ENCODE measurements around the gene PPT2. TPM values are rescaled to one million over a fixed set of nuclear protein-coding genes. Genes with fewer than 3 reads are reported as not detected.

PPT2 gene
- total and polyA plus RNA-seq, 9 donors = 33.5 to 63.9 (median 43.9) TPM

DNA sequence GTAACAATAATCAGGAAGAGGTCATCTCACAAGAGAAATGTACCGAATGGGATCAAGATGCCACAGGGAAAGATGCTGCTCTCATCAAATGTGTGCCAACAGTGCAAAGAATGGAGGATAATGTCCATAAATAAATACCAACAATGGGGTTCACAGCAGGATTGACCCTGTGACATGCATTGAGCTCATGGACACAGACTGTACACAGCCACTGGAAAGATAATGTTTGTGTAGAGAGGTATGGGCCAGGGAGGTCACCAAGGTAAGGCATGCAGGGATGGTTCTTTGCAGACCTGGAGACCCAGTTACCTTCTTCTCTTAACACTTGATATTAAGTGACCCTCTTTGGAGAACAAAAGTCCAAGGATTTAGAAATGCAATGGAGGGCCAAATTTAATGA, 20.5 kb downstream of the PPT2 start:
- no peak overlapping the region for H3K27ac ChIP-seq
- DNase-seq = no peak
- intact Hi-C loops (cut with DNase I) = loop anchor here in 1 of 4 donors (5.0 kb wide), 1 partner anchor 57 kb away; no protein-coding TSS in a partner anchor
- no peak overlapping the region for H3K4me3 ChIP-seq
- H3K9me3 ChIP-seq = no peaks in the 10 kb centered on the region
- no peaks in the 10 kb centered on the region for H3K36me3 ChIP-seq
- TF ChIP-seq POLR2A (IDR thresholded peaks at IDR 0.05) = no peak
- TF ChIP-seq EP300 (IDR thresholded peaks at IDR 0.05) = no peak
- TF ChIP-seq CTCF (IDR thresholded peaks at IDR 0.05) = no peak
- H3K4me1 ChIP-seq (ENCODE audit: insufficient read depth) = peaks cover 5% of the 10 kb centered on the region
- no peaks in the 10 kb centered on the region for H3K27me3 ChIP-seq
- 67 to 86% (median 71%) methylated on average over 1 of the region's 1 CpG for WGBS, 3 donors

GRCh38 chr6:32175322-32175710, 21.4 kb downstream of the PPT2 start:
- no peak for DNase-seq
- Histone ChIP-seq H3K36me3 (no peaks in the 10 kb centered on the region), H3K9me3 (no peaks in the 10 kb centered on the region), H3K27ac (peak overlapping the region; percentile 88 to 99), H3K4me3 (peak overlapping the region; percentile 70), H3K4me1 (ENCODE audit: insufficient read depth) (peaks cover 6% of the 10 kb centered on the region), H3K27me3 (no peaks in the 10 kb centered on the region)
- no peak for TF ChIP-seq POLR2A (IDR thresholded peaks at IDR 0.05)
- no peak for TF ChIP-seq CTCF (IDR thresholded peaks at IDR 0.05)
- no peak for TF ChIP-seq EP300 (IDR thresholded peaks at IDR 0.05)
- intact Hi-C loops (cut with DNase I) = no loop called here
- 5 to 13% (median 10%) methylated on average over 2 of the region's 2 CpGs for WGBS, 3 donors

GRCh38 chr6:32175711-32176475, 22.0 kb downstream of the PPT2 start, which contains the start of gene AGPAT1:
Gene AGPAT1, minus strand, starts transcription at chr6:32176084. Its CDS starts 4,588 bp downstream, at chr6:32171496.
- WGBS, 3 donors = 1 to 2% (median 1%) methylated on average over 24 to 27 of the region's 27 CpGs
- H3K27ac ChIP-seq = peak within 1 kb of the TSS; percentile 93 to 99
- H3K4me1 ChIP-seq (ENCODE audit: insufficient read depth) = peaks cover 6% of the 10 kb centered on the region
- intact Hi-C loops (cut with DNase I) = no loop called here
- no peaks in the 10 kb centered on the region for H3K9me3 ChIP-seq
- H3K36me3 ChIP-seq = no peaks in the 10 kb centered on the region
- H3K4me3 ChIP-seq = peak within 1 kb of the TSS; percentile 70
- H3K27me3 ChIP-seq = no peaks in the 10 kb centered on the region
- peak; percentile 98 to 99 (median 98) for DNase-seq
- TF ChIP-seq CTCF (IDR thresholded peaks at IDR 0.05) (no peak), POLR2A (IDR thresholded peaks at IDR 0.05) (peak; percentile 66)

DNA sequence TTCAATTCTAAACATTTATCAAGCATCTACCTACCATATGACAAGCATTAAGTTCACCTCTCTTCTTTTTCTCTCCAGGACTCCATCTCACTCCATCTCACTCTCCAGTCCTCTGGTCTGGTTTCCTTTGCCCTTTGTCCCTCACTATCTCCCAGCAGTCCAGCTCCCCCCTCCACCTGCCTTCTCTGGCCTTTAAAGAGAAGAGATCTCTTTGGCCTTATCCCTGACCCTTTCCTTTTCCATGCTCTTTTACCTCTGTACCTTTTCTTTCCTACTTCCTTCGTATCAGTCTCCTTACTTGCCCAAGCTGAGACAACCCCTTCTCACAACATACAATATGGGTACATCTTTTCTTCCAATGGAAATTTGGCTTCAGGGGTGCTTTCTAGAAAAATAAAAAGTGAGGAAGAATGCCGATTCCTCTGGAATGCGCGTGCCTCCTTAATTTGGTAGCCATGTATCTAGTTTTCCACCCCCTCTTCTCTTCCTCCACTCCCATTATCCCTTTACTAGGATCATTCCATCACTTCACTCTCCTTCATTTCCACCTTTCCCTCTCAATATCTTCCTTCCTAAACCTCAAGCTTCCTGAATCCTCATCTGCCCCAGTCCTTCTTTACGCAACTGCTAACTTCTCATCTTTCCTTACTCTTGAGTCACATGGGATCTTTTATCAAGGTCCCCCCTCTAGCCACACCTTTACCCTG, 22.7 kb downstream of the PPT2 start:
- 10 to 11% (median 10%) methylated on average over 5 of the region's 5 CpGs for WGBS, 3 donors
- H3K9me3 ChIP-seq = no peaks in the 10 kb centered on the region
- TF ChIP-seq POLR2A (IDR thresholded peaks at IDR 0.05) (no peak), CTCF (IDR thresholded peaks at IDR 0.05) (no peak), EP300 (IDR thresholded peaks at IDR 0.05) (no peak)
- intact Hi-C loops (cut with DNase I) = no loop called here
- no peaks in the 10 kb centered on the region for H3K36me3 ChIP-seq
- H3K4me3 ChIP-seq = peak overlapping the region; percentile 70
- no peaks in the 10 kb centered on the region for H3K27me3 ChIP-seq
- peak overlapping the region; percentile 93 to 99 for H3K27ac ChIP-seq
- H3K4me1 ChIP-seq (ENCODE audit: insufficient read depth) = peaks cover 6% of the 10 kb centered on the region
- peak in 1 of 5 donors; percentile 24 for DNase-seq
